PC-3 (cell line): ENCODE data around the gene PLEKHG2.

Source experiments
- EZH2 ChIP-seq: fragments of 300-600 bp; sonication (generic); IDR thresholded peaks from one replicate; pipeline ENCODE4 v1.6.1; 2017; ENCODE audit warnings: antibody characterized with exemption, mild to moderate bottlenecking, low read length; ENCODE audit not compliant: unreplicated experiment
- TF ChIP-seq, protein P1 (sequence below): fragments of 300-600 bp; sonication (generic); conservative IDR thresholded peaks from 2 replicates; pipeline ENCODE4 v1.5.1; 2017; ENCODE audit warnings: antibody characterized with exemption, low read depth, mild to moderate bottlenecking, low read length

DNA sequence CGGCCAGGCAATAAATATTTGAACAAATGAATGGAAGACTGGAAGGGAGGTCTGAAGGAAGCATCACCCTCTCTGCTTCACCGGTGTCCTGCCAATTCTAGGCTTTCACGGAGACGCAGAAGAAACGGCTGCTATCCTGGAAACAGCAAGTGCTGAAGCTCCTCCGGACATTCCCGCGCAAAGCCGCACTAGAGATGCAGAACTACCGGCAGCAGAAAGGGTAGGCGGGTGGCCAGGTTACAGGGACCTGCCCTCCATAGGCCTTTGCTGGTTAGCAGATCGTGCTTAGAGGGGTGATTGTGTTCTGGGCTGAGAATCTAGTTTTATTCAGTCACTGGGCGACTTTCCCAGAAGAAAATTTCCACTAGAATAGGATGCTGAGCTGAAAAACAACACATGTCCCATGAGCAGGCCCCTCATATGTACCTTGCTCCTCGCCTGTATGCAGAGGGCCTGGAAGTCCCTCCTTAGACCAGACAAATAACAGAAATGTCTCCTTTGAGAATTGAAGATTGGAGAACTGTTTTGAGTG is 32.5 kb upstream of the PLEKHG2 start:
- TF ChIP-seq, protein P1, sequence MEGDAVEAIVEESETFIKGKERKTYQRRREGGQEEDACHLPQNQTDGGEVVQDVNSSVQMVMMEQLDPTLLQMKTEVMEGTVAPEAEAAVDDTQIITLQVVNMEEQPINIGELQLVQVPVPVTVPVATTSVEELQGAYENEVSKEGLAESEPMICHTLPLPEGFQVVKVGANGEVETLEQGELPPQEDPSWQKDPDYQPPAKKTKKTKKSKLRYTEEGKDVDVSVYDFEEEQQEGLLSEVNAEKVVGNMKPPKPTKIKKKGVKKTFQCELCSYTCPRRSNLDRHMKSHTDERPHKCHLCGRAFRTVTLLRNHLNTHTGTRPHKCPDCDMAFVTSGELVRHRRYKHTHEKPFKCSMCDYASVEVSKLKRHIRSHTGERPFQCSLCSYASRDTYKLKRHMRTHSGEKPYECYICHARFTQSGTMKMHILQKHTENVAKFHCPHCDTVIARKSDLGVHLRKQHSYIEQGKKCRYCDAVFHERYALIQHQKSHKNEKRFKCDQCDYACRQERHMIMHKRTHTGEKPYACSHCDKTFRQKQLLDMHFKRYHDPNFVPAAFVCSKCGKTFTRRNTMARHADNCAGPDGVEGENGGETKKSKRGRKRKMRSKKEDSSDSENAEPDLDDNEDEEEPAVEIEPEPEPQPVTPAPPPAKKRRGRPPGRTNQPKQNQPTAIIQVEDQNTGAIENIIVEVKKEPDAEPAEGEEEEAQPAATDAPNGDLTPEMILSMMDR = no peak
- no peak for TF ChIP-seq EZH2
